GM06990 (cell line): ENCODE data around the gene PRPS1.

Experiments
- DNase-seq: peaks from one replicate; pipeline ENCODE4 v3.0.0-alpha.2; 2011; ENCODE audit not compliant: insufficient read length; ENCODE audit errors: extremely low read depth
- H3K27me3 ChIP-seq: replicated peaks from 2 replicates; pipeline ENCODE4 v1.6.0; 2011; ENCODE audit warnings: low read length; ENCODE audit not compliant: control insufficient read depth, insufficient read depth
- H3K36me3 ChIP-seq: 2 replicates; pipeline ENCODE4 v1.5.1; 2011; ENCODE audit warnings: low read length; ENCODE audit not compliant: control insufficient read depth, insufficient read depth
- H3K4me3 ChIP-seq: replicated peaks from 2 replicates; pipeline ENCODE4 v1.5.1; 2011; ENCODE audit warnings: low read depth, mild to moderate bottlenecking, control low read depth, low read length
- CTCF ChIP-seq: IDR thresholded peaks from 2 replicates; pipeline ENCODE4 v1.5.1; 2011; ENCODE audit warnings: low read length, control low read depth, mild to moderate bottlenecking, inconsistent platforms; ENCODE audit not compliant: insufficient read depth, poor library complexity, severe bottlenecking

Gene PRPS1

GRCh38 chrX:107627838-107628661 lies at the start of gene PRPS1:
Gene PRPS1, plus strand, starts transcription at chrX:107628510. Its CDS starts 119 bp downstream, at chrX:107628629.
- TF ChIP-seq CTCF = no peak
- no peaks in the 10 kb centered on the region for H3K36me3 ChIP-seq
- peak; percentile 86 for DNase-seq
- H3K4me3 ChIP-seq = peak within 1 kb of the TSS; percentile 74
- H3K27me3 ChIP-seq = no peaks in the 10 kb centered on the region

- Histone ChIP-seq H3K36me3 (no peaks in the 10 kb centered on the region), H3K27me3 (no peaks in the 10 kb centered on the region), H3K4me3 (no peak overlapping the region)
- DNase-seq = no peak
- TF ChIP-seq CTCF = no peak
Observed at GRCh38 chrX:107579956-107580355, 48.4 kb upstream of the PRPS1 start.

- no peak overlapping the region for H3K4me3 ChIP-seq
- no peaks in the 10 kb centered on the region for H3K27me3 ChIP-seq
- TF ChIP-seq CTCF = no peak
- H3K36me3 ChIP-seq = no peaks in the 10 kb centered on the region
- no peak for DNase-seq
Observed at GRCh38 chrX:107581923-107582322, 46.4 kb upstream of the PRPS1 start.

- DNase-seq = no peak
- H3K36me3 ChIP-seq = no peaks in the 10 kb centered on the region
Observed at GRCh38 chrX:107589243-107589642, 39.1 kb upstream of the PRPS1 start.

GRCh38 chrX:107596651-107597050 lies 31.7 kb upstream of the PRPS1 start:
- TF ChIP-seq CTCF = no peak
- Histone ChIP-seq H3K27me3 (no peaks in the 10 kb centered on the region), H3K36me3 (no peaks in the 10 kb centered on the region), H3K4me3 (no peak overlapping the region)
- DNase-seq = no peak

More at GRCh38 chrX:107589243-107589642, 39.1 kb upstream of the PRPS1 start:
- Histone ChIP-seq H3K27me3 (no peaks in the 10 kb centered on the region), H3K4me3 (no peak overlapping the region)
- no peak for TF ChIP-seq CTCF

GRCh38 chrX:107597264-107597663 lies 31.0 kb upstream of the PRPS1 start:
- H3K27me3 ChIP-seq = no peaks in the 10 kb centered on the region
- no peaks in the 10 kb centered on the region for H3K36me3 ChIP-seq
- TF ChIP-seq CTCF = no peak
- no peak for DNase-seq
- H3K4me3 ChIP-seq = no peak overlapping the region
